Ureter (tissue), 1 donor: ENCODE measurements around the gene BICC1. TPM values are rescaled to one million over a fixed set of nuclear protein-coding genes. Genes with fewer than 3 reads are reported as not detected.

Experiments
- DNase-seq: peaks from one replicate; pipeline ENCODE4 v3.0.0-alpha.2; 2020; ENCODE audit warnings: low spot score
- total RNA-seq: library from RNA; stranded (reverse); gene quantifications from one replicate; pipeline ENCODE4 v1.2.4, GENCODE V29; 2023
- donor health status: DM: yes; HTN: yes; CAD: no.

Gene BICC1
- total RNA-seq, 1 donor from 2014 or later: 13.5 TPM

DNA sequence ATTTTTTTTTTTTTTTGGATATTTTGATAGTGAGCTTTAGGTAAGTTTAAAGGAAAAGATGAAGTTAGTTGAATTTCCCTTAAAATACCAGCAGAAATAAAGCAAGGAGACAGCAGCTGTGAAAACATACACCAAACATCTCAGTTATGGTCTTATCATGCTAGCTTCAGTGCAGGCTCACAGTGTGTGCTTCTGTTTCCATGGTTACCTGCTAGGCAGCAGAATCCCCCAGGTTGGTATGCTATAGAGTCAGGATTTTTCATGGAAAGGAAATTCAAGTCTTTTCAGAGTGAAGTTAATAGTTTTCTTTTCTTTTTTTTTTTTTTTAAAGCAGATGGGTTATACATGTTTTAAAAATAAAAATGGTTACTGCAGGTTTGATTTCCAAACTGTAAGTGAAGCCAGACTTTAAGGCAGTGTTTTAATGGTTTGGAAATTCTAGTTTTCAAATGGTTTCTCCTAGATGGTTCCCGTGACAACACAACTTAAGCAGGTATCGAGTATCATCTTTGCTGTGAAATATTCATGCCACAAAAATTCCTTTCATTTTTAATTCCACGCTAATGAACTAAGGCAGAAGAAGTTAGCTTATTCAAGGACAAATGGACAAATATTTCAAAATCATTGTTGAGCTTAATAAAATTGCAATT lies 230.9 kb downstream of the BICC1 start:
- DNase-seq: no peak

DNA sequence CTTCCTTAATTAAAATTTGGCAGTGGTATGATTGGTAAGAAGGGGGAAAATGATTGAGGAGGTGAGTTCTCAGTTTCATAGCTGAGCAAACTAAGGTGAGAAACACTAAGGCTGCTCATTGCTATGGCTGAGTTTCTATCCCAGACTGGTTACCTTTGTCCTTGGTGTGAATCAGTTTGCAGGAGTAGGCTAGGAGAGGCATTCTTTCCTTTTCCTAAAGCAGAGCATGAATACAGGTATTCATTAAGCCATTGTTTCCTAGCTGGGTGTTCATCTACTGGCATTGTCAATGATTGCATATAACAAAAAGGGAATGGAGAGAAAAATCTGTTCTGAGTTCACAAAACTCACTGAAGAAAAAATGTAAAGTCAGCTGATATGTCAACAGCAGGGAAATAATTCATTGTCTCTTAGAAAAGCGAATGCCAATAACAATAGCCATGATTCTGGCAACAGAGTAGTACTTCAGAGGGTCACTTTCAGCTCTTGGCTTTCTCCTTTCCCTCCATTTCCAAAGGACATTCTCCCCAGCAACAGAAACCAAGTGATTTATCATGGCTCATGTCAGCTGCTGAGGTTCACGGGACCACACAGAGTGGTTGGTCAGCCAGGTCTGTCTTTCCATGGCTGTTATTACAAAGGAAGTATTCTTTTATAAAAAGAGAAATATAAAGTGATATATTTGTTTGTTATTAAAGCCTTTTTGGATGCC lies 234.0 kb downstream of the BICC1 start:
- DNase-seq: no peak

DNA sequence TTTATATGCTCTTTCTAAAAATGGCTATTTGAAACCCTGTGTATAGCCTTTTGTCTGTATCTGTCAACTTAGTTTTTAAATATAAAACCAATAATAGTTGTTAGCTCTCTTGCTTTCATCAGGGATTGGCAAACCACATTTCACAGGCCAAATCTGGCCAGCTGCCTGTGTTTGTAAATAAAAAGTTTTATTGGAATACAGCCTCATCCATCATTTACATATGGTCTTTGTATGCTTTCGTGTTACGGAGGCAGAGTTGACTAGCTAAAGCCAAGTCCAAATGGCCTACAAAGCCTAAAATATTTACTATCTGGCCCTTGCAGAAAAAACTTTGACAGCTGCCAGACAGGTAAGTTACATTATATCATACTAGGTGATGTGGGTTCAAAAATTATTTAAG lies 235.0 kb downstream of the BICC1 start:
- DNase-seq: no peak

DNA sequence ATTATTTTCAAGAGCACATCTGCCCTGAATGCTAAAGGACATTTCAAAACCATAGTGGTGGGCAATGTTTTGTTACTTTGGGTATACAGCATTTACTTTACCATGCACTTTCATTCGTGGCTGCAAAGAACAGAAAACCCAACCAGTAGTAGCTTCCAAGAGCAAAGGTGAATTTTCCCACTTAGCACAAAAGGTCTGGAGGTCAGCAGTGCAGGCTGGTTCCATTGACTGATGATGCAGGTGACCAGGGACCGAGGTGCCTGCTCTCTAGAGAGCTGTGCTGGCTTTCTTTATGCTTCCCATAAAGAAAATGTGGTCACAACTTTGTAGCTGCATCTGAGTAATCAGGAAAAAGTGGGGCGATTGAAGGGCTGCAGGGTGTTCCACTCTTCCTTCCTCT lies 240.0 kb downstream of the BICC1 start:
- DNase-seq: no peak

DNA sequence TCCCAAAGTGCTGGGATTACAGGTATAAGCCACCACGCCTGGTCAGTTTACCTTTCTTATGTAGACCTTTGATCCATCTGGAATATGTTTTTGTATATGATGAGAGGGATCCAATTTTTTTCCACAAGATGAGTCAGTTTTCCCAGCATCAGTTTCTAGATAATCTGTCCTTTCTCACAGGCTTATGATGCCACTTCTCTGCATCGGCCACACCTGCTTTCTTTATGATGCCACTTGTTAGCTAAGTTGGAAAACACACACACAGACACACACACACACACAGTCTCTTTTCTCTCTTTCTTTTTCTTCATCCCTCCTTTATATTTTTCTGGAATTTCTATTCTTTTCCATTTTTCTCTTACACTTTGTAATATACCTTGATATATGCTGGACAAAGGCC lies 240.8 kb downstream of the BICC1 start:
- DNase-seq: no peak

DNA sequence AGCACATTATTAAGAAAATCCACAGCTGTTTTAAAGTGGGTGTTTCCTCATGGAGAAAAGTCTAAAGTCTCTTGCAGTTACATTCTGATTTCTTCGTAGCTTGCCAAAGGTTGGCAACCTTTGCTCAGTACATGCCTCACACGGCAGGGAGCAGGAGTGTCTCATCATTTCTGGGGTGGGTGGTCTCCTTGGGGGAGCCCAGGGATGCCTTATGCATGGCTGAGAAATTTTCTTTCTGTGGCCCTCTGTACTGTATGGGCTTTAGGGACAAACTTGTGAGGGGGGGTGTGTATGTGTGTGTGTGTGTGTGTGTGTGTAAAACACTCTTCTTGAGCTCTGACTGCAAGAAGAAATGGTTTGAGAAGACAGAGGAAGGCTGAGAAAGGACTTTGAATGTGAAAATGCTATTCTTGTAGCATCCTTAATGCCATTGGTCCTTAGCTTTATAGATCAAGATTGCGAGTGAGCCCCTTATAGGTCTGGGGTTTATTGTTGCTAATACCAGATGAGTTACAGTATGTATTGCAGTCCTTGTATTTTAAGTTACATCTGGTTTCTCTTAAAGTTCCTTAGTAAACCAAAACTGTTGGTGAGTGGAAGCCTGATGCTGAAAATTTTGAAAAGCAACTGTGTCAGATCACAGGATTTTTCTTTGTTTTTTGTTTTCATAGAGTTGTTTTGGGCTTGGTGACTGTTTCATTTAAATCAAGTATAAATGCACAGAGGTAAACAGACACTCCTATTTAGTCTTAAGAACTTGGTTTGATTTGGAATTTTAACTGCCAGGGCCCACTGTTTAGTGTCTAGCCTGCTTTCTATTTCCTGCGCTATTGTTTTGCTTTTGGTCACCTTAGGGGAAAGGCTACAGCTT lies 242.0 kb downstream of the BICC1 start:
- DNase-seq: no peak

DNA sequence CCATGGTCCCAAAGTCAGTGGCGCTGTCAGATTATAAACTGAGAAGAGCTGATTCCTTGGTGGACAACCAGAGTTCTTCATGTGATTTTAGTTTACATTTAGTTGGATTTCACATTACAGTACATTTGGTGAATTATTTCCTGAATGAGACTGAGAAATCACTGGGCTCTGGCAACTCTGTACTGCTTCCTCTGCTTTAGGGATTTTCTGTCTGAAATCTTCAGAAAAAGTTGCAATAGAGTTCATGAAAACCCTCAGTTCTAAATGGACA lies 242.6 kb downstream of the BICC1 start:
- no peak for DNase-seq

DNA sequence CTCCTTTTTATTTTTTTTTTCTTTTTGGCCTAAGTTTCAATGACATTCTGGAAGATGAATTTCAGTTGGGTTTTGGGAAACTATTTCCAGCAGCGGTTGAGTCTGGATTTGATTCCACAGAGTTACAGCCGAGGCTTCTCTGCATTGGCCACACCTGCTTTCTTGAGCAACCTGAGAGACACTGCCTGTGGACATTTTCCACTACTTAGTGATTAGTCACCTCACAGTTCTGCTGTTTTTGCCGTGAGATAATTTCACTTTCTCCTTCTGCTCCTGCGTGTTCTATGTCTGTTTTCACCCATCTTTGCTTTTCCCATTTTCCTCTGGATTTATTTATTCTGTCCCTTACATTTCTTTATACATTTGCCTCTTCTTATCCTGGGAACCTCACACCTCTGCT lies 243.0 kb downstream of the BICC1 start:
- no peak for DNase-seq

DNA sequence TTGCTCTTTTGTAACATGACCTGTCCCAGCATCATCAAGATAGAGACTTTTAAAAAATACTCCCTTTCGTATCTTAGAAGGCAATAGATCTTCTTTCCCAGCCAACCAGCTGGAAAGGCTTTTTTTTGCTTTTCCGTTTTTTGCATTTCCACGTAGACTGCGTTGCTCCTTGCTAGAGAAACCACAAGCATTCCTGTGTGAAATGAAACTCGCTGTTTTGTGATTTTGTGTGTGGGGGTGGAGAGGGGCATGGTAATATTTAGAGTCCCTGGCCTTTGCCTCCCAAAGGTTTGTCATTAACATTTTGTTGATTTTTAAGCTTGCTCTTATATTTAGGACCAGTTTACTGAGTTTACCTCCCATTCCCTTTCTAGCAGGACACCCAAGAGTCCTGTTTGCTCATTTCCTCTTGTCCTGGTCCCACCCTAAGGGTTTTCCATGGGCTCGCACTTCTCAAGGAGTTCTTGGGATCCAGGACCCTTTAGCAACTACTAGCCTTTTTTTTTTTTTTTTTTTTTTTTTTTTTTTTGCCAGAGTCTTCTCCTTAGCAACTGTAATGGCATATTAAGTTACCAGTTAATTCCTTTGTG lies 243.6 kb downstream of the BICC1 start:
- DNase-seq: no peak

DNA sequence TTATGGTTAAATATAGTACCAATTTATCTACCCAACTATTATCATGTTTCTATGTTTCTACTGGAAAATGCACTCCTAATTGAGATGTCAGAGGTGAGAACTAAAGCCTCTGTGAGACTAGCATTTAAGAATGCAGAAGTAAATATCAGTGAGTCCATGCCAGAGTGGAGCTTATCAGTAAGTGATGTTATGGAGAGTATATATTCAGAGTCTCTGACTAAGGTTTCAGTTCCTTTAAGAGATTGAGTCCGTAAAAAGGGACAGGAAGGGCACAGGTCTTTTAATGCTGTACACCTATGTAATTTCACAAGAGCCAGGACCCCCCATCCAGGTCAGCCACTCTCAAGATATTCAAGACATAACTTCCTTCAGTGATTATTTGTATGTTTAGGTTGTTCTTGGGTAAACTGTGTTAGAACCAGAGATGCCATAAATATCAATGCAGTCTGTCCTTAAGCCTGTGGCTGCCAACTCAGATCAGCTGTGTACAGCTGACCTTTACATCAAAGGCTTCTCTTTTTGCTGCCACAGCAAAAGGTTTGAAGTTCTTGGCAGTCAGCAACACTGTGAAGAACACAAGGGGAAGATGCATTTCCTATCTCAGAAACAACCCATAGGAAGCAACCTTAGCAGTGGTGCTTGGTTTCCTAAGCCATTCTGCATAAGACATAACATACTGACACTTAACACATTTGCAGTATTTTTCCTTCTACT lies 244.8 kb downstream of the BICC1 start:
- no peak for DNase-seq

DNA sequence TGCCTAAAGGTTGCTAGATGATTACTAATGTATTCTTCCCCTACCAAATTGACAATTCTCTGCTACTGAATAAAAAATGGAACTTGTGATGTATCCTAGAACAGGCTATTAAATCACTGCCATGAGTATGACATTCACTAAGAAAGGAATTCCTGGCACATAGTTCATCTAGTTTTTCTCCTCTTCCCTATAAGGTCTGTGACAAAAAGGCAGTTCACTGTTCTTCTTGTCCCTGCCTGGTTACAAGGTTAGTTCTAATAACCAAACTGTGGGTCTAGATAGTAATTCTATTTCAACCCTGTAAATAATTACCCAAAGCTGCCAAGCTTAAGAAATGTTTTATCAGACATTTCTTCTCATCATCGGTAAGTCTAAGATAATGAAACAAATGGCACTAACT lies 245.6 kb downstream of the BICC1 start:
- DNase-seq: no peak

DNA sequence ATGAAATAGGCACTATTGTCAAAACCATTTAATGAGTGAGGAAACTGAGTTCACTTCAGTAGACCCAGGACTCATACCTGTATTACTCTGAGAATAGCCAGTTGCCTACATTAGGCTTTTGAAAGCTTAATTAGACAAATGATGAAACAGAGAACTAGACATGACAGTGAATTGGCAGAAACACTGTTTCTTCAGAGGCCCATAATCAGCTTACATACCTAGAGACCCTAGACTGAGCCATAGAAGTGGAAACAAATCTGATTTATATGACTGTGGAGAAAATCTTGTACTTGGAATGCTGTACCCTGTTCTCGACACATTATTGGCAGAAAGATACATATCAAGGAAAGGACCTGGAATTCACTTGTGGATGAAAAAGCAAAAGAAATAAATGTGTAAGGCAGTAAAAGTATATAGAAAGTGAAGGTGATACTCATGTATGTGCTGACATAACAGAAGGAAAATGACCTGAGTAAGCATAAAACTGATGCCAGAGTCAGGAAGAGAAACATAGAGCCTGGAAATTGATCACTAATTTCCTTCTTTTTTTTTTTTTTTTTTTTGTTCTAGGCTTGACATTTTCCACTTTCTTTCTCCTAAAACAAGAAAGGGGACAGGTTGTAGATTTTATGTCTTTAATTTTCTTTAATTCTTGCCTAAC lies 251.5 kb downstream of the BICC1 start:
- no peak for DNase-seq

DNA sequence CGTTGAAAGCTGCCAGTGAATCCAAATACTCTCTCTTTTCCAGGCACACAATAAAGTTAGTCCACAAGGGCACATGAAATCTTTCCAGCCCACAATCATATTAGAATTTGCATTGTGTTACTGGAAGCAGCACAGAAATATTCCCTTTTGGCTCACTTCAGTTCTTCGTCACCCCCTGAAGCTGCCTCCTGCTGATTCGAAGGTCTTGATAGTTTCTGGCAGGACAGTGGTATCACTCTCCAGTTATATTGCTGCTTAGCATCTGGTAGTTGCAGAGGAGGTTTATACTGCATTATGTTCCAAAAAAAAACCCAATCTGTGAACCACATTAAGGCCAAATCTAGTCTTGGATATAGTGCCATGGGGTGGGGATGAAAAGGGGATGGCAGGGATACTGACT lies 253.2 kb downstream of the BICC1 start:
- DNase-seq: no peak

DNA sequence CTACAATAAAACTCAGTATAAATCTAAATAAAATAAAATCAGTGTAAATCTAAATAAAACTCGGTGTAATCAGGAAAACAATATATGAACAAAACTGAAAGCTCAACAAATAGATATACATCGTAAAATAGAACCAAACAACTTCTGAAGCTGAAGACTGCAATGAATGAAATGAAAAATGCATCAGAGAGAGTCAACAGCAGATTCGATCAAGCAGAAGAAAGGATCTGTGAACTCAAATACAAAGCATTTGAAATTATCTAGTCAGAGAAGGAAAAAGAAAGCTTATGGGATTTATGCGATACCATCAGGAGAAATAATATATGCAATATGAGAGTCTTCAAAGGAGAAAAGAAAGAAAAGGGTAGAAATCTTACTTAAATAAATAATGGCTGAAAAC lies 255.0 kb downstream of the BICC1 start:
- no peak for DNase-seq

DNA sequence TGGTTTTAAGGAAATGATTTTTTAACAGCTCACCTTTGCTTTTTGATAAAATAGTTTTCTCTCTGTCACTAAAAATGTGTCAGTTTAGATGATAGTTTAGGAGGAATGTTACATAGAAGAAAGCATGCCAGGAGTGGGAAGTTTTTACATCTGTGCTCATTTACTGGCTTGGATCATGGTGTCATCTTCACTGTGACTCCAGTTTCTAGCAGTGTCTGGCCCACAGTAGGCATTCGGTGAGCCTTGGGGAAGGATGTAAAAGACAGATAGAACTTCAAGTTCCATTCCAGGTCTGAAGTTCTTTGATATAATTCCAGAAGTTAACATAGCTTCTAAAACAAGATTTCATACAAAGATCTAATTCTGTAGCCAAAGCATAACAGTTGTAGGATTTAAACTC lies 259.2 kb downstream of the BICC1 start:
- no peak for DNase-seq

DNA sequence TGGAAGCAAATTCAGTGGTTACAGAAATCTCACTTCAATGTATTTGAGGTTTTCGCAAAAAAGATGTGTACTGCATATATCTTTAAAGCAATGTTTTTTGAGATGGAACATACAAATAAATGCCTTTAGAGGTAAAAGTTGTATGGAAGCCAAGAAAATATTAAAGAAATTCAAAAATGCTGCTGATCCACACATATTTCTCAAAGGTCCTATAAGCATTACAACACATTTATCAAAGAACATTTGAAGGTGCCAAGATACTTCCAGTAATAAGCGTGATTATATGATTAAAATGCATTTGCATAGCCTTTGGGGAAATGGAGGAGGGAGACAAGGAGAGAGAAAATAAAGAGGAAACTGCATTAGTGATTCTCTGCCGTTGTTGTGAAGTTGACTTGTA lies 260.1 kb downstream of the BICC1 start:
- no peak for DNase-seq

DNA sequence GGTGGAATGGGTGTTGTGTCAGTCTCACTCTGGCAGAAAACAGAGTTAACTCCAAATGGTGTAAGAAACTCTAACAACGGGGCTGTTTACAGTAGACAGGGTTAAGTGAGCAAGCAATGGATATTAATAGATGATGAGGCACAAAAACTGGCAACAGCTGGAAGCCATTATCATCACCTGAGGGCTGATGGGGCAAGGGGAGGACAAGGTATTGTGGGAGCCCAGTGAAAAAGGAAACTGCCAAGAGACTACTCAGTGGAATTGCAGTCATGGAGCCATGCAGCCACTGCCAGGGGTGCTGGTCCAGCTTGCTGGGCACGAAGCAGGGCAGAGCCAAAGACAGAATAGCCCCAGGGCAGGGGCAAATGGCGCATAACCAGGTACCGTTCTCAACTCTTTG lies 260.7 kb downstream of the BICC1 start:
- no peak for DNase-seq

DNA sequence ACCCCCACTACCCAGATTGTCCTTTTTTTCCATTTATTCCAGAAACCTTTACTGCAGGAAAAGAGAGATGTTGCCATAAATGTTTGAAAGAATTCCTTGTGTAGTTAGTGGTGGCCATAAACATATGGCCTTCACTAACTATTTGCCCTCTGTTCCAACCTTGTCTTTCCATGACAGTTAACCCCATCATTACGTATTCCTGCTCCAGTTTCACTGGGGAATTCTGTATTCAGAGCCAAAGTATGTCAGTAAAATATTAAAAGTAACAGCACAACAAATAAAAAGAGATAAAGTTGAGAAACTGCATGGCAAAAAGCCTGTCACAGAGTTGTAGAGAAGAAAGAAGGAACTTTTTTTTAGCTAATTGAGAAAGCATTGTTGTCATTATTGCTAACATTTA lies 261.3 kb downstream of the BICC1 start:
- no peak for DNase-seq

DNA sequence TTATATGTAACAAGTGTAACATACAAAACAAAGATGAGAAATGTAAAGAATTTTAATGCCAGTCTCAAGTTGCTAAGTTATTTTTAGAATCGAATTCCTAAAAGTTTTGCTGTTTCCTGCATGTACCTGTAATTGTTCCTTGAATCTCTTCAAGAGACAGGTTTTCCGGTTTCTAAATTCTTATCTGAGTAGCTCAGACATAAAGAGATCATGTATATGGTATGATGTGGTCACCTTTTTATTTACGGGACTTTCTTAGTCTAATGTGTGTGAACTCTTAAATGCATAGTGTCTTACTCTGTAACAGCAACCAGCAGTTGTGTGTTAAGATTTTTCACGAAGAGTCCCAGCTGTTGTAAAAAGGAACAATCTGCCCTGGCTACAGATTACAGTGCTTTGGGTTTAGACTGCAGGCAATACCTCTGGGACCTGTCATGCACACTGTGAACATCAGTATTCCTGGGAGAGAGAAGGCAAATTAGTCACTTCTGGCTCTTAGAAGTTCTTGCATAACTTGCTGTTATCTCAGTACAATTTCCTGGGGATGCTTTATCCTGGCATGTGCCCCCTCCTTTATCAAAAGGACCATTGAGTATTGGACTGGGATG lies 263.4 kb downstream of the BICC1 start:
- DNase-seq: no peak

DNA sequence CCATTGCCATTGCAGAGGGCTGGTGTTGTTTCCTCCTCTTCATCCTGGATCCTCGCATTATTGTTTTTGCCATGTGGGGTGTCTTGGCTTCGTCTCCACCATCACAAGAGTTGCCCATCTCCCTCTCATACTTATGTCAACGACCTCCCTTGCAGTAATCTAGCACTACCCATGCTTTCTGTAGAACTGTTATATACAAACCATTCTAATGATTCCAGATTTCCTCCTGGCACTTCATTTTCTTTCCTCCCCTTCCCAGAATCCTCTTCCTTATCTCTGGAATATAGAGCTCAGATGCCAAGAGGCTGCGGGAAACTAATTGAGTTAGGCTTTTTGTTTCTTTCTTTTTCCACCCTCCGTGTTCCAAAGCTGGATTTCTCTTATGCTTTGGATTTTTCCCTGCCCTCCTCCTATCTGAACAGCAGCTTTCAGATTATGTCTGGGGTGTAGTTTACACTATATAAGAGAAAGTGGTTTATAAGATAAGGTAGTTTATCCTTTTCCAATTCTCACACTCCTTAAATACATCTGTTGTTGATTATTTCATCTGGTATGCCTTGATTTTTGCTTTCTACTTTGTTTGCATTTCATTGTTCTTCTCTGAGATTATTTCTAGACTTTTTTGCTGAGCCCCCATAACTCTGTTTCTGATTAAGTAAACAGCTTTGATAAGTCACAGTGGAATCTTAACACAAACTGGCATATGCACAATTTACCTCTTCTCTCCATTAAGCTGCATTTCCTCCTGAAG lies 264.1 kb downstream of the BICC1 start:
- DNase-seq: no peak
